Mesenteric fat pad (tissue), 1 donor: Measurements from ENCODE around the gene PNCK. TPM values are rescaled to one million over a fixed set of nuclear protein-coding genes. Genes with fewer than 3 reads are reported as not detected.

ENCODE experiments used
- DNase-seq: peaks from one replicate; pipeline ENCODE4 v3.0.0-alpha.2; 2020; ENCODE audit warnings: low spot score
- total RNA-seq: library from RNA; stranded (reverse); fragmentation: NEBNext Ultra II Directional; extraction: Animal tissue kit (Norgen Biotek cat#: 25700); gene quantifications from one replicate; pipeline ENCODE4 v1.2.1, GENCODE V29; 2021
- donor health status: DM: yes; HTN: yes; CAD: no.

PNCK gene
- total RNA-seq, 1 donor from 2014 or later, result 1.4 TPM

- DNase-seq, result no peak
Measured at GRCh38 chrX:153642655-153643430, 30.8 kb downstream of the PNCK start.

- peak; percentile 76 for DNase-seq
Measured at GRCh38 chrX:153642051-153642654, 31.5 kb downstream of the PNCK start.

GRCh38 chrX:153641627-153642026, 32.0 kb downstream of the PNCK start:
- no peak for DNase-seq

- peak; percentile 82 for DNase-seq
Measured at GRCh38 chrX:153640736-153641575, 32.7 kb downstream of the PNCK start.

- DNase-seq, result peak; percentile 77
Measured at GRCh38 chrX:153640045-153640686, 33.4 kb downstream of the PNCK start.

- peak; percentile 65 for DNase-seq
Measured at GRCh38 chrX:153639177-153640044, 34.2 kb downstream of the PNCK start.

- DNase-seq, result peak; percentile 85
Measured at GRCh38 chrX:153638436-153639176, 35.0 kb downstream of the PNCK start.

- no peak for DNase-seq
Measured at GRCh38 chrX:153638041-153638371, 35.6 kb downstream of the PNCK start.

GRCh38 chrX:153637121-153638040, 36.2 kb downstream of the PNCK start:
- DNase-seq, result peak; percentile 86

GRCh38 chrX:153636716-153637115, 36.9 kb downstream of the PNCK start:
- no peak for DNase-seq

- peak; percentile 80 for DNase-seq
Measured at GRCh38 chrX:153635788-153636668, 37.6 kb downstream of the PNCK start.

- DNase-seq, result no peak
Measured at GRCh38 chrX:153635388-153635787, 38.2 kb downstream of the PNCK start.

GRCh38 chrX:153634832-153635231, 38.8 kb downstream of the PNCK start:
- DNase-seq, result no peak

GRCh38 chrX:153634236-153634635, 39.4 kb downstream of the PNCK start:
- DNase-seq, result no peak

- no peak for DNase-seq
Measured at GRCh38 chrX:153633607-153634180, 39.9 kb downstream of the PNCK start.

GRCh38 chrX:153633048-153633447, 40.6 kb downstream of the PNCK start:
- DNase-seq, result no peak

GRCh38 chrX:153632595-153632946, 41.0 kb downstream of the PNCK start:
- DNase-seq, result no peak
